A673 (cell line): Measurements from ENCODE around the gene CGN.

Source experiments
- EZH2 ChIP-seq: fragments of 200-600 bp; sonication (generic); IDR thresholded peaks from 2 replicates; pipeline ENCODE4 v1.6.1; 2017; ENCODE audit warnings: borderline replicate concordance, low read depth, mild to moderate bottlenecking, mixed read lengths, antibody characterized with exemption, low read length; ENCODE audit not compliant: poor library complexity, severe bottlenecking
- TF ChIP-seq, protein P1 (sequence below): fragments of 300-800, 200-600 bp; sonication (generic); conservative IDR thresholded peaks from 2 replicates; pipeline ENCODE4 v1.5.1; 2017; ENCODE audit warnings: low read depth, mild to moderate bottlenecking, antibody characterized with exemption, low read length, moderate library complexity, mixed read lengths

DNA sequence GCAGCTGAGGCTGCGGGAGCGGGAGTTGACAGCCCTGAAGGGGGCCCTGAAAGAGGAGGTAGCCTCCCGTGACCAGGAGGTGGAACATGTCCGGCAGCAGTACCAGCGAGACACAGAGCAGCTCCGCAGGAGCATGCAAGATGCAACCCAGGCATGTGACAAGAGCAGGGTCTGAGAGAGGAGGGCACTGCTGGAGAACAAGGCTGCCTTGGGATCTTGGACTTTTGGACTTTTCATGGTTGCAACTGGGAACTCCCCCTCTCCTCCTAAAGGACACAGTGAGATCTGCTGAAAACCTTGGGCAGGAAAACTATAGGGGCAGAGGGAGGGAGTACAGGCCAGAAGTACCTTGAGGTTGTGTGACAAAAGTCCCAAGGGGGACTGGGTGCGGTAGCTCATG, 13.5 kb downstream of the CGN start:
- TF ChIP-seq, protein P1, sequence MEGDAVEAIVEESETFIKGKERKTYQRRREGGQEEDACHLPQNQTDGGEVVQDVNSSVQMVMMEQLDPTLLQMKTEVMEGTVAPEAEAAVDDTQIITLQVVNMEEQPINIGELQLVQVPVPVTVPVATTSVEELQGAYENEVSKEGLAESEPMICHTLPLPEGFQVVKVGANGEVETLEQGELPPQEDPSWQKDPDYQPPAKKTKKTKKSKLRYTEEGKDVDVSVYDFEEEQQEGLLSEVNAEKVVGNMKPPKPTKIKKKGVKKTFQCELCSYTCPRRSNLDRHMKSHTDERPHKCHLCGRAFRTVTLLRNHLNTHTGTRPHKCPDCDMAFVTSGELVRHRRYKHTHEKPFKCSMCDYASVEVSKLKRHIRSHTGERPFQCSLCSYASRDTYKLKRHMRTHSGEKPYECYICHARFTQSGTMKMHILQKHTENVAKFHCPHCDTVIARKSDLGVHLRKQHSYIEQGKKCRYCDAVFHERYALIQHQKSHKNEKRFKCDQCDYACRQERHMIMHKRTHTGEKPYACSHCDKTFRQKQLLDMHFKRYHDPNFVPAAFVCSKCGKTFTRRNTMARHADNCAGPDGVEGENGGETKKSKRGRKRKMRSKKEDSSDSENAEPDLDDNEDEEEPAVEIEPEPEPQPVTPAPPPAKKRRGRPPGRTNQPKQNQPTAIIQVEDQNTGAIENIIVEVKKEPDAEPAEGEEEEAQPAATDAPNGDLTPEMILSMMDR: no peak
- no peak for TF ChIP-seq EZH2
